ENCODE measurements around the gene TCF7L2. TPM values are rescaled to one million over a fixed set of nuclear protein-coding genes. Genes with fewer than 3 reads are reported as not detected.

The TCF7L2 gene
- total RNA-seq, 1 experiment from 2014 or later = 2.6 TPM

DNA sequence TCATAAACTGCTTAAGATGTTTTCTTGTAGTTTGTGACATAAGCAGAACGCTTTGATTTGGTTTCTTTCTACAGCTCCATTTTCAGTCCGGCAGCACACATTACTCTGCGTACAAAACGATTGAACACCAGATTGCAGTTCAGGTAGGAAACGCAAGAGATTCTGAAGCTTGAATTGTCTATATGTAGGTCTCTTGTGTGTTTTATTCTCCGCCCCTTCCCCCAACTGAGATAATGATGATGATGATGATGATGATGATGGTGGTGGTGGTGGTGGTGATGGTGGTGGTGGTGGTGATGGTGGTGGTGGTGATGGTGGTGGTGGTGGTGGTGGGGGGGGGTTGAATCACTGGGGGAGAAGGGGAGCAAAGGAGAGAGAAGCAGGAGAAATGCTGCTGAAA, 14.4 kb downstream of the TCF7L2 start:
- no peak for DNase-seq (ENCODE audit: low read depth)

- DNase-seq (ENCODE audit: low read depth) = no peak
These were observed 16.3 kb downstream of the TCF7L2 start for GRCh38 chr10:112966194-112966855.

GRCh38 chr10:112967200-112967599, 17.2 kb downstream of the TCF7L2 start:
- DNase-seq (ENCODE audit: low read depth) = peak; percentile 82

DNA sequence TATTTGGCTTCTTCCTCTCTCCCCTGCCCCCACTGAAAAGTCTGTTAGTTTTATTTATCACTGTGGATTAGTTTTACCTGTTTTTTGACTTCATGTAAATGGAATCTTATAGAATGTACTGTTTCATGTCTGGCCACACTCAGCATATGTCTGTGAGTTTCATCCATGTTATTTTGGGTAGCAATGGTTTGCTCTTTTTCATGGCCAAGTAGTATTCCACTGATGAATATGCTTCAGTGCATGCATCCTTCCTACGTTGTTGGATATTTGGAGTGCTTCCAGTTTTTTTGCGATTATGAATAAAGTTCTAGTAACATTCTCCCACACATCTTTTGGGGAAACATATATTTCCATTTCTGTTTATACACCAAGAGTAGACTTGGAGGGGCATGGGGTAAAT, 19.1 kb downstream of the TCF7L2 start:
- DNase-seq (ENCODE audit: low read depth) = no peak

GRCh38 chr10:112969542-112969941, 19.5 kb downstream of the TCF7L2 start:
- DNase-seq (ENCODE audit: low read depth) = no peak

- DNase-seq (ENCODE audit: low read depth) = no peak
These were observed 20.0 kb downstream of the TCF7L2 start for GRCh38 chr10:112970021-112970420.

GRCh38 chr10:112972606-112973005, 22.6 kb downstream of the TCF7L2 start:
- no peak for DNase-seq (ENCODE audit: low read depth)

- DNase-seq (ENCODE audit: low read depth) = no peak
These were observed 23.0 kb downstream of the TCF7L2 start for GRCh38 chr10:112973046-112973445.

- no peak for DNase-seq (ENCODE audit: low read depth)
These were observed 23.8 kb downstream of the TCF7L2 start for GRCh38 chr10:112973805-112974204.

GRCh38 chr10:112977426-112977898, 27.4 kb downstream of the TCF7L2 start:
- DNase-seq (ENCODE audit: low read depth) = no peak

GRCh38 chr10:112979927-112980326, 29.9 kb downstream of the TCF7L2 start:
- no peak for DNase-seq (ENCODE audit: low read depth)

GRCh38 chr10:112980937-112981336, 30.9 kb downstream of the TCF7L2 start:
- no peak for DNase-seq (ENCODE audit: low read depth)

DNA sequence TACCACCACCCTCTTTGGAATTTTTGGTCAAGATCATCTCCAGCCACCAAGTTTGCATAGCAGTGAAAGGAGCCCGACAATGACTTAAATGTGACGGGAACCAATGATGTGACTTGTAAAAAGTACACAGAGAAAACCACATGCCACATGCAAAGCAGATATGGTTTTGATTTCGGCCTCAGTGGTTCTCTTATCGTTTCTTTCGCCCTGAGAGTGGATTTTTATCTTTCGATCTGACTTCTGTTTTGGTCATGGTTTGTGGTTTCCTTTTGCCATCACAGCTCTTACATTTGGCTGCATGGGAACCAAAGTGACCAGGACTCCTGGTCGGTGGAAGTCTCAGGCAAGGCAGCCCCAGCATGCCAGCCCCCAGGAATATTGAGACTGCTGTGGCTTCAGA, 31.5 kb downstream of the TCF7L2 start:
- peak; percentile 94 for DNase-seq (ENCODE audit: low read depth)

- no peak for DNase-seq (ENCODE audit: low read depth)
These were observed 33.5 kb downstream of the TCF7L2 start for GRCh38 chr10:112983444-112984056.

DNA sequence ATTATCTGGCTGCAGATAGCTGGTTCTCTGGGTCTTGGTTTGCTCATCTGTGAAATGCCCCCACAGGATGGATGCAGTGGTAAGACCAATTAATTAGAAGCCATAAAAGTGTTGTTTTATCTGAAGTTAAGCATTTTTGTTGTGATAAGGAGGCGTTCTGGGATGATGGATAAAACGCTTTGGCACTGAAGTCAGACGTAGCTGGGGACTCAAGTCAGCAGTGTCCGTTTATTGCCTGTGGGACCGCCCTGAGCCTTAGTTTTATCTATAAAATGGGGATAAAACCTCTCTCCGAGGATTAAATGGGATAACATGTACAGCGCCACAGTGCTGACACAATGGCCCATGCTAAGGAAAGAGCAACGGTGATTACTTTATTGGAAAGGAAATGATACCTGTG, 34.7 kb downstream of the TCF7L2 start:
- DNase-seq (ENCODE audit: low read depth) = no peak

DNA sequence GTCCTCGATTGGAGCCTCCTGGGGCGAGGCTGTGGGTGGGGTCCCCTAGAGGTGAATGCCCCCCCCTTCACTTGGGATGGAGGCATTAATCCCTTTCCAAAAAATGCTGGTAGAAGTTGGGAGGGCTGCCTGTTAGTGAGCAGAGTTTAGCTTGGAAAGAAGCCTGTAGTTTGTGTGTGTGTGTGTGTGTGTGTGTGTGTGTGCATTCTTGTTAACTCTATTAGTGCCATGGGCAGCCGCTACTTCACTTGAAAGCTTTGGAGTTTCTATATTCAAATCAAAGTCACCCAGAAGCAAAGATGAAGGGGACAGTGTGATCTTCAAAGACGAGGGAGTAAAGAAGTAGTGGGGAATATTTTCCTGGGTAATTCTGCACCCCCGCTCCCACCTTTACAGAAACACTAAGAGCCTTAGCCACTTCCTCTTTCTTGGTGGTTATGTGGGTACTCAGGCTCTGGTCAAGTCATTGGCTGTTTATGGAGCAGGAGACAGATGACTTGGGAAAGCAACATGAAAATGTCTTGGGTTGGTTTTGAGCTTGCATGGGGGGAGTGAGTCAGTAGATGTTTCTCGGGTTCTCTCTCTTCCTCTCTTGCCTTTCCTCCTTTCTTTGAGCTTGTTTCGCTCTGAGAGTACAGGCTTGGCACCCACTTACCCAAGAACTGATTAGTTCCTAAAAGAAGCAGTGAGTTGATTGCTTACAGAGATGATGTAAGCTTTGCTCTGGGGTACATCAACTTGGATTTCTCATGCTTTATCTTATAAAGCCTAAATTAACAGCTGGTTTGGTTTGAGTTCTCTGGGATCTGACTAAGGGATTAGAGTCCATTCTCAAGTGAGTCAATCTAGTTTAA, 35.9 kb downstream of the TCF7L2 start:
- DNase-seq (ENCODE audit: low read depth) = peak; percentile 69

DNA sequence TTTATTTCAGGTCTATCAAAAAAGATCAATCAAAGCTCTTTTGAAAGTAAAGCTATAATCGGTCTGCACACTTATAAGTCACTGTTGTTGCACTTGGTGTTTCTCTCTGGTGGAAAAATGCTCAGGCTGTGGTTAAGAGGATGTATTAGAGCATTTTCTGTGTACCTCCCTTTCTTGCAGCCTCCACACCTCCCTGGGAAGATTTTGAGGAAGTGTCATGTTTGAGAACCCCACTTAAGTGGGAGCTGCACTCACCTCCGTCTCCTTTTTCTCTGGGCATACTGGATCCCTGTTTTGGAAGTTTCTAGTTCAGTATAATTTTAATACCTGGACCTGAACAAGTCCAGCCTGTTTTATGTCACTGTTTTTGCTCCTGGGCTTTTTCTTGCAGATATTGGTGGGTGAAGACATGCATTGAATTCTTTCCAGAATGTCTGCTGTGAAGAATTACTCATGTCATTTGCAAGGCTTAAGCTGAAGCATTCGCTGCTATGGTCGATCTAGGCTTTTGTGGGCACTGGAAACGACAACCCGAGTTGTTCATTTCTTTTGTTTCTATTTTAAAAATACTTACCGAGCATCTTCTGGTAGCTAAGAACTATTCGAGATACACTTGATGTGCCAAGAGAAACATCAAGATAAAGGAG, 36.6 kb downstream of the TCF7L2 start:
- DNase-seq (ENCODE audit: low read depth) = peak; percentile 42

GRCh38 chr10:112988839-112989406, 38.9 kb downstream of the TCF7L2 start:
- no peak for DNase-seq (ENCODE audit: low read depth)

DNA sequence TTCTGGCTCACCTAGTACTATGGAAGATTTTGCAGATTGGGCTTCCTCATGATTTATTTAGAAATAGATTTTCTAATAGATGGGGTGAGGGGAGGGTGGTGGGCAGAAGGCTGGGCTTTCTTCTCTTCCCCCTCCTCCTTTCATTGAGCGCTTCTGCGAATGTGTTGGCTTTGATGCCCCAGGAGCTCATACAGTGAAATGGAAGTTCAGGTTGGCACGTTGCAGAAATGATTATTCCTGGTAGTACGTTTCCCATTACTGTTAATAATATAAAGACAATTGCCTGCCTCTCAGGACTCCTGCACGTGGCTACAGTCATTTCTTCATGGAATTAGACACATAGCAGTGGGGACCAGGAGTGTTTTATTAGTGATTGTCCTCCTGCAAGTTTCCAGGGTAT, 39.8 kb downstream of the TCF7L2 start:
- DNase-seq (ENCODE audit: low read depth) = no peak

DNA sequence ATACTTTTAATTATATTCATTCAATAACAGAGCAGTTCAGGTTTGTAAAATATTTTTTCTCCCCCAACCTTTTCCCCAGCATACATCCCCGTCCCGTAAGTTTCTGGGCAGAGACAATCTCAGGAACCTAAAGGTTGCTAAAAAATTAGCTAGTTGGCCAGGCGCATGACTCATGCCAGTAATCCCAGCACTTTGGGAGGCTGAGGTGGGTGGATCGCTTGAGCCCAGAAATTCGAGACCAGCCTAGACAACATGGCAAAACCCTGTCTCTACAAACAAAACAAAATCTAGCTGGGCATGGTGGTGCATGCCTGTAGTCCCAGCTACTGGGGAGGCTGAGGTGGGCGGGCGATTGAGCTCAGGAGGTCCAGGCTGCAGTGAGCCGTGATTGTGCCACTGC, 40.2 kb downstream of the TCF7L2 start:
- DNase-seq (ENCODE audit: low read depth) = peak; percentile 10

DNA sequence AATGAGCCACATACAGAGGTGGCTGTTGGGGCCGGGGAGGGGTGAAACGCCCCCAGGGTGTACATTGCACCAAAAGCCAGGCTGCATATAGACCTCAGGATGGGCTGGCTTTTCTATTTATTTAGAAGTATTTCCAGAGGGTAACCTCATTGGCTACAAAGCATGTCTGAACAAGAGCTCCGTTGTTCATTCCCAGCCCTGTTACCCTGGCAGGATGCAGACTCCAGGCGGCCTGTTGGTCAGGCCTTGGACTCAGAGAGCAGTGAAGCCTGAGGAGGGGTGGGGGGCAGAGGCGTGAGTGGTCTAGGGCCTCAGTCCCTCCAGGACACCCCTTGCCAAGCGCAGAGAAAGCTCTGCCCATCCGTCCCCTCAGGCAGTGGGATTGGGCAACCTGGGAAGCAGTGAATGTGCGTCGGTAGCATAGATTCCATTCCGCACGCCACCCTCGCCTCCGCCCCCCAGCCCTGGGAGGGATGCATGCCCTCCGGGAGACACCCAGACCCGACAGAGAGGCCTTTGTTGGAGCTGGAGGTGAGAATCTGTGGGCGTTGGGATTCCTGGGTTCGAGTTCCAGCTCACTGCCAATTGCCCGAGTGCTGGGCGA, 41.9 kb downstream of the TCF7L2 start:
- DNase-seq (ENCODE audit: low read depth) = no peak

All from M059J (cell line).